ENCODE measurements around the gene SLC6A16. TPM values are rescaled to one million over a fixed set of nuclear protein-coding genes. Genes with fewer than 3 reads are reported as not detected.
"Not testable (repeated sequence)": the region's sequence is repeated elsewhere in the genome, so short reads cannot be mapped to it uniquely, and the experiment has no call there.

The SLC6A16 gene
- total RNA-seq, 1 experiment from 2014 or later: not detected

DNA sequence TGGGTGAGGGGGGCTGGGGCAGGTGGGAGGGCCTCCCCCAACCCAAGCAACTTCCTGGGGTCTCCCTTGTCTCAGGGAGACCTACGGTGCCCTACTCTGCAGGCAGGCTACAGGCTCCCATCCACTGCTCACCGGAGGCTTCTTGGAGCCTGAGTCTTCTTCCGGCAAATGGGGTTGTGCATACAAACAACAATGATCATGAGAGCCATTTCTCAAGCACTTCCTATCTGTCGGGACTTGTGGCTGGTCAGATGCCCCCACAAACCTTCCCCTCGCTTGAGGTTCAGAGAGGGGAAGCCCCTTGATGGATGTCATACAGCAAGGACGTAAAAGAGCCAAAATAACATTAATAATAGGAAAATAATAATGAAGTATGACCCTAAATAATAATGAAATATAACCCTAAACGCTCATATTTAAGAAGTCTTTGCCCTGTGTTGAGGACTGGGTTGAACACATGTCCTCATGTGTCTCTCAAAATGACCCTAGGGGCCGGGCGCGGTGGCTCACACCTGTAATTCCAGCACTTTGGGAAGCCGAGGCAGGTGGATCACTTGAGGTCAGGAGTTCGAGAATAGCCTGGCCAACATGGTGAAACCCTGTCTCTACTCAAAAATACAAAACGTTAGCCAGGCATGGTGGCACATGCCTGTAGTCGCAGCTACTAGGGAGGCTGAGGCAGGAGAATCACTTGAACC lies 10.9 kb upstream of the SLC6A16 start:
- CTCF ChIA-PET: interaction anchor here (0.7 kb wide), 1 partner anchor 13 kb away, joined by 5 read pairs; no protein-coding TSS in a partner anchor
- TF ChIP-seq, protein P1, sequence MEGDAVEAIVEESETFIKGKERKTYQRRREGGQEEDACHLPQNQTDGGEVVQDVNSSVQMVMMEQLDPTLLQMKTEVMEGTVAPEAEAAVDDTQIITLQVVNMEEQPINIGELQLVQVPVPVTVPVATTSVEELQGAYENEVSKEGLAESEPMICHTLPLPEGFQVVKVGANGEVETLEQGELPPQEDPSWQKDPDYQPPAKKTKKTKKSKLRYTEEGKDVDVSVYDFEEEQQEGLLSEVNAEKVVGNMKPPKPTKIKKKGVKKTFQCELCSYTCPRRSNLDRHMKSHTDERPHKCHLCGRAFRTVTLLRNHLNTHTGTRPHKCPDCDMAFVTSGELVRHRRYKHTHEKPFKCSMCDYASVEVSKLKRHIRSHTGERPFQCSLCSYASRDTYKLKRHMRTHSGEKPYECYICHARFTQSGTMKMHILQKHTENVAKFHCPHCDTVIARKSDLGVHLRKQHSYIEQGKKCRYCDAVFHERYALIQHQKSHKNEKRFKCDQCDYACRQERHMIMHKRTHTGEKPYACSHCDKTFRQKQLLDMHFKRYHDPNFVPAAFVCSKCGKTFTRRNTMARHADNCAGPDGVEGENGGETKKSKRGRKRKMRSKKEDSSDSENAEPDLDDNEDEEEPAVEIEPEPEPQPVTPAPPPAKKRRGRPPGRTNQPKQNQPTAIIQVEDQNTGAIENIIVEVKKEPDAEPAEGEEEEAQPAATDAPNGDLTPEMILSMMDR (IDR thresholded peaks at IDR 0.05; ENCODE audit: unreplicated experiment): no peak
- no peaks in the 10 kb centered on the region for H3K9me3 Mint-ChIP-seq (ENCODE audit: unreplicated experiment)
- H3K36me3 Mint-ChIP-seq (ENCODE audit: insufficient read depth, unreplicated experiment): no peaks in the 10 kb centered on the region
- BruUV-seq (replicated peaks): no TSS peak
- DNase-seq (ENCODE audit: unreplicated experiment): no peak
- POLR2A ChIA-PET: interaction anchor here (0.6 kb wide), 1 partner anchor 152 kb away, joined by 3 read pairs; no protein-coding TSS in a partner anchor
- no peaks in the 10 kb centered on the region for H3K27me3 Mint-ChIP-seq (ENCODE audit: insufficient read depth, unreplicated experiment)
- intact Hi-C loops (cut with micrococcal nuclease): no loop called here
- no peak overlapping the region for H3K4me3 Mint-ChIP-seq (ENCODE audit: unreplicated experiment)
- peaks cover 6% of the 10 kb centered on the region for H3K4me1 Mint-ChIP-seq (ENCODE audit: insufficient read depth, unreplicated experiment)
- H3K27ac Mint-ChIP-seq (ENCODE audit: low read depth, unreplicated experiment): no peak overlapping the region

DNA sequence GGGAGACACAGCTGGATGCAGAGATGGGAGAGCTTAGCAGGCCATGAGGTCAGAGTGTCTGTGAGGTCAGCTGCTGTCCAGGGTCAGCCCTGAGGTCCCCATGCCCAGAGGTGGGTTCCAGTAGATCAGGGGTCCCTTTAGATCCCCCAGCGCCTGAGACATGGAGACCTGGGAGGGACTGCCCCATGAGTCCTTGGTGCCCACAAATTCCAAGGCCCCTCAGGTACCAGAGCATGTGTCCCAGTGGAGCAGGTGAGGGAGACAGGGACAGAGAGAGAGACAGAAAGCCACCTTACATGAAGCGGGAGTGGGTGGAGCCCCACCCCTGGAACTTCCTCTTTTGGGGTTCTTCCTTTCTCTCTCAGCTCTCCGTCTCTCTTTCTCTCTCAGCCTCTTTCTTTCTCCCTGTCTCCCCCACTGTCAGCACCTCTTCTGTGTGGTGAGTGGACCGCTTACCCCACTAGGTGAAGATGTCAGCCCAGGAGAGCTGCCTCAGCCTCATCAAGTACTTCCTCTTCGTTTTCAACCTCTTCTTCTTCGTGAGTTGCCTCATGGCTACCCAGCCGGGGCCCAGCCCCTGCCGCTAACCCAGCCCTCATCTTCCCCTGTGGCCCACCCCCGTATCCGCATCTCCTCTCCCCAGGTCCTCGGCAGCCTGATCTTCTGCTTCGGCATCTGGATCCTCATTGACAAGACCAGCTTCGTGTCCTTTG lies 10.2 kb upstream of the SLC6A16 start, which contains the start of gene CD37:
CD37 (plus strand) TSS at position 336 of the 713 bp plus-strand sequence; CDS start at position 471, 135 bp downstream.
- ChIA-PET CTCF (interaction anchor here (0.7 kb wide), 1 partner anchor 14 kb away, joined by 5 read pairs; no protein-coding TSS in a partner anchor), POLR2A (interaction anchor here (0.6 kb wide), 1 partner anchor 152 kb away, joined by 3 read pairs; no protein-coding TSS in a partner anchor)
- no TSS peak for BruUV-seq (replicated peaks)
- H3K36me3 Mint-ChIP-seq (ENCODE audit: insufficient read depth, unreplicated experiment): no peaks in the 10 kb centered on the region
- H3K9me3 Mint-ChIP-seq (ENCODE audit: unreplicated experiment): no peaks in the 10 kb centered on the region
- DNase-seq (ENCODE audit: unreplicated experiment): no peak
- H3K27ac Mint-ChIP-seq (ENCODE audit: low read depth, unreplicated experiment): no peak within 1 kb of the TSS
- H3K4me3 Mint-ChIP-seq (ENCODE audit: unreplicated experiment): no peak within 1 kb of the TSS
- TF ChIP-seq, protein P1 (IDR thresholded peaks at IDR 0.05; ENCODE audit: unreplicated experiment): no peak
- peaks cover 6% of the 10 kb centered on the region for H3K4me1 Mint-ChIP-seq (ENCODE audit: insufficient read depth, unreplicated experiment)
- H3K27me3 Mint-ChIP-seq (ENCODE audit: insufficient read depth, unreplicated experiment): no peaks in the 10 kb centered on the region
- intact Hi-C loops (cut with micrococcal nuclease): no loop called here

DNA sequence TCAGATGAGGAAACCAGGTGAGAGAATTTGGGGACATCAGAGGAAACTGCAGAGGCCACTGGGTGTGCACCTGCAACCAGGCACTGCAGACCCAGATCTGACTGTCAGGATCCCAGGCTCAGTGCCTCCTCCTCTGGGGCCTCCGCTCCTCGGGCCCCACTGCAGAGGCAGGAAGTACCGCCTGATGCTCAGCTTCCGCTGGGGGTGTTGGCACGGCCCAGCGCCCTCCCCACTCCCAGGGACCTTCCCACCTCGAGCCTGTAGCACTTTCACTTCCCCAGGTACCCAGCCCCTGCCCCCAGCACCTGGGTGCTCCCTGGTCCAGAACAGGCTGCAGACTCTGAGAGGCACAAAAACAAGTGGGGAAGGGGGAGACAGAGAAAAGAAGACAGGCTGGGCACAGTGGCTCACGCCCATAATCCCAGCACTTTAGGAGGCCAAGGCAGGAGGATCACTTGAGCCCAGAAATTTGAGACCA lies 8.9 kb upstream of the SLC6A16 start:
- intact Hi-C loops (cut with micrococcal nuclease): no loop called here
- Mint-ChIP-seq H3K27ac (ENCODE audit: low read depth, unreplicated experiment) (no peak overlapping the region), H3K4me1 (ENCODE audit: insufficient read depth, unreplicated experiment) (peaks cover 4% of the 10 kb centered on the region), H3K36me3 (ENCODE audit: insufficient read depth, unreplicated experiment) (no peaks in the 10 kb centered on the region), H3K27me3 (ENCODE audit: insufficient read depth, unreplicated experiment) (no peaks in the 10 kb centered on the region), H3K4me3 (ENCODE audit: unreplicated experiment) (no peak overlapping the region), H3K9me3 (ENCODE audit: unreplicated experiment) (no peaks in the 10 kb centered on the region)
- ChIA-PET CTCF (interaction anchor here (1.3 kb wide), 1 partner anchor 109 kb away, joined by 3 read pairs; no protein-coding TSS in a partner anchor), POLR2A (interaction anchor here (0.7 kb wide), 1 partner anchor 12 kb away, joined by 3 read pairs; no protein-coding TSS in a partner anchor)
- BruUV-seq (replicated peaks): no TSS peak
- TF ChIP-seq, protein P1 (IDR thresholded peaks at IDR 0.05; ENCODE audit: unreplicated experiment): no peak
- DNase-seq (ENCODE audit: unreplicated experiment): no peak

DNA sequence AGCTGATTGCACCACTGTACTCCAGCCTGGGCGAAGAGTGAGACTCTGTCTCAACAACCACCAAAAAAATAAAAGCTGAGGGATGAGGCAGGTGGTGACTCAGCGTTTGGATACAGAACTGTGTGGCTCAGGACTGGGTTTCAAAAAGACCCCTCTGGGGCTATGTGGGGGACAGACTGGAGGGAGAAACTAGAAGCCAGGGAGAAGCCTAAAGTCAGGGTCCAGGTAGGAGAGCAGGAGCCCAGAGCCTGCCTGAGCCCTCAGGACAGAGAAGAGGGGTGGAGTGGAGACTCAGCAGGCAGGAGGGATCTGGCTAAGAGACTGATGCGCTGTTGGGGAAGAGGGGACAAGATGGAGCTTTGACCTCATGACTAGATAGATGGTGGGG lies 8.4 kb upstream of the SLC6A16 start:
- ChIA-PET CTCF (interaction anchor here (1.3 kb wide), 1 partner anchor 109 kb away, joined by 3 read pairs; no protein-coding TSS in a partner anchor), POLR2A (no interaction called here)
- TF ChIP-seq, protein P1 (IDR thresholded peaks at IDR 0.05; ENCODE audit: unreplicated experiment): no peak
- no peaks in the 10 kb centered on the region for H3K27me3 Mint-ChIP-seq (ENCODE audit: insufficient read depth, unreplicated experiment)
- no peak overlapping the region for H3K27ac Mint-ChIP-seq (ENCODE audit: low read depth, unreplicated experiment)
- no peak overlapping the region for H3K4me3 Mint-ChIP-seq (ENCODE audit: unreplicated experiment)
- H3K36me3 Mint-ChIP-seq (ENCODE audit: insufficient read depth, unreplicated experiment): no peaks in the 10 kb centered on the region
- no TSS peak for BruUV-seq (replicated peaks)
- DNase-seq (ENCODE audit: unreplicated experiment): peak; percentile 22
- no peaks in the 10 kb centered on the region for H3K4me1 Mint-ChIP-seq (ENCODE audit: insufficient read depth, unreplicated experiment)
- intact Hi-C loops (cut with micrococcal nuclease): no loop called here
- H3K9me3 Mint-ChIP-seq (ENCODE audit: unreplicated experiment): no peaks in the 10 kb centered on the region

DNA sequence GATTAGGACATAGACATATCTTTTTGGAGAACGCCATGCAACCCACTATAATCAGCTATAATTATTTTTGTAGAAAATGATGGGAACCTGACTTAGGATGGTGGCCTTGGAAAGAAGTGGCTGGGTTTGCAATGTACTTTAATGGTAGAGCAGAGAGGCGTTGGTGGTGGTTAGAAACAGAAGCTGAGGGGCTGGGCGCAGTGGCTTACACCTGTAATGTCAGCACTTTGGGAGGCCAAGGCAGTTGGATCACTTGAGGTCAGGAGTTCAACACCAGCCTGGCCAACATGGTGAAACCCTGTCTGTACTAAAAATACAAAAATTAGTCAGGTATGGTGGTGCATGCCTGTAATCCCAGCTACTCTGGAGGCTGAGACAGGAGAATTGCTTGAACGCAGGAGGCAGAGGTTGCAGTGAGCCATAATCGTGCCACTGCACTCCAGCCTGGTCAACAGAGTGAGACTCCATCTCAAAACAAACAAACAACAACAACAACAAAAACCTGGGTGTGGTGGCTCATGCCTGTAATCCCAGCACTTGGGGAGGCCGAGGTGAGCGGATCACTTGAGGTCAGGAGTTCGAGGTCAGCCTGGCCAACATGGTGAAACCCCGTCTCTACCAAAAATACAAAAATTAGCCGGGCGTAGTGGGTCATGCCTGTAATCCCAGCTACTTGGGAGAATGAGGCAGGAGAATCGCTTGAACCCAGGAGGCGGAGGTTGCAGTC lies 7.9 kb upstream of the SLC6A16 start:
- POLR2A ChIA-PET; H3K4me1 Mint-ChIP-seq (ENCODE audit: insufficient read depth, unreplicated experiment); intact Hi-C loops (cut with micrococcal nuclease); H3K4me3 Mint-ChIP-seq (ENCODE audit: unreplicated experiment); H3K27me3 Mint-ChIP-seq (ENCODE audit: insufficient read depth, unreplicated experiment); H3K36me3 Mint-ChIP-seq (ENCODE audit: insufficient read depth, unreplicated experiment); H3K27ac Mint-ChIP-seq (ENCODE audit: low read depth, unreplicated experiment); H3K9me3 Mint-ChIP-seq (ENCODE audit: unreplicated experiment); BruUV-seq (replicated peaks); CTCF ChIA-PET; DNase-seq (ENCODE audit: unreplicated experiment): not testable (repeated sequence)
